ENCODE data around the gene CRTC3.

CRTC3 gene

DNA sequence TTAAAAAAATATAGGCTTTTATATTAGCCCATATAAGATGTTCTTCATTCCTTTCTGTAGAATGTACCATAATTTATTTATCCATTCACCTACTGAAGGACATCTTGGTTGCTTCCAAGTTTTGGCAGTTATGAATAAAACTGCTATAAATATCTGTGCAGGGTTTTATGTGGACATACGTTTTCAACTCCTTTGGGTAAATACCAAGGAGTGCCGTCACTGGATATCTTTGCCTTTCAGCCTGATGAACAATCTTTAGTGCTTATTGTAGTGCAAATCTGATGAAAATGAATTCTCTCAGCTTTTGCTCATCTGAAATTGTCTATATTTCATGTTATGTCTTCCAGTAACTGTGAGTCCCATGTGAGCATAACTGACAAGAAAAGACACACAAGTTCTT is 160.9 kb downstream of the CRTC3 start:
- H3K4me3 ChIP-seq (ENCODE audit: low read depth, low read length): no peak overlapping the region
- DNase-seq (ENCODE audit: low read depth): no peak
- TF ChIP-seq CTCF (IDR thresholded peaks at IDR 0.05; ENCODE audit: insufficient read depth, low read depth, low read length, missing control alignments): no peak

GRCh38 chr15:90691369-90691768 is 161.6 kb downstream of the CRTC3 start:
- DNase-seq (ENCODE audit: low read depth): no peak
- no peak overlapping the region for H3K4me3 ChIP-seq (ENCODE audit: low read depth, low read length)
- TF ChIP-seq CTCF (IDR thresholded peaks at IDR 0.05; ENCODE audit: insufficient read depth, low read depth, low read length, missing control alignments): no peak

- no peak overlapping the region; the same call in 1 of the 2 replicates for H3K4me3 ChIP-seq (ENCODE audit: low read depth, low read length)
- no peak for TF ChIP-seq CTCF (IDR thresholded peaks at IDR 0.05; ENCODE audit: insufficient read depth, low read depth, low read length, missing control alignments)
- peak; percentile 94 for DNase-seq (ENCODE audit: low read depth)
These were observed 162.5 kb downstream of the CRTC3 start for GRCh38 chr15:90691982-90692773.

Data from GM12865 (cell line).